Measurements from ENCODE around the gene RBM20.
"Not testable (repeated sequence)": the region's sequence is repeated elsewhere in the genome, so short reads cannot be mapped to it uniquely, and the experiment has no call there.

The RBM20 gene

GRCh38 chr10:110643653-110644597, at the start of gene RBM20:
Gene RBM20 (plus strand): TSS chr10:110644336. CDS start chr10:110644455, 119 bp downstream.
- peak in 2 of 56 donors; percentile 5 to 7 for DNase-seq

- no peak for DNase-seq
Observed at GRCh38 chr10:110597476-110597875, 46.7 kb upstream of the RBM20 start.

GRCh38 chr10:110600487-110601101, 43.5 kb upstream of the RBM20 start:
- peak in 7 of 56 donors; percentile 3 to 47 (median 6) for DNase-seq

- no peak for DNase-seq
Observed at GRCh38 chr10:110601581-110601980, 42.6 kb upstream of the RBM20 start.

GRCh38 chr10:110608087-110608486, 36.0 kb upstream of the RBM20 start:
- DNase-seq: no peak

GRCh38 chr10:110609605-110610004, 34.5 kb upstream of the RBM20 start:
- DNase-seq: peak in 1 of 56 donors; percentile 8

GRCh38 chr10:110610308-110610774, 33.8 kb upstream of the RBM20 start:
- DNase-seq: peak in 22 of 56 donors; percentile 1 to 63 (median 16)

GRCh38 chr10:110610781-110611180, 33.4 kb upstream of the RBM20 start:
- not testable (repeated sequence) for DNase-seq

GRCh38 chr10:110612087-110612486, 32.0 kb upstream of the RBM20 start:
- no peak for DNase-seq

- DNase-seq: no peak
Observed at GRCh38 chr10:110612629-110613028, 31.5 kb upstream of the RBM20 start.

- DNase-seq: no peak
Observed at GRCh38 chr10:110613341-110613995, 30.7 kb upstream of the RBM20 start.

GRCh38 chr10:110613996-110614495, 30.1 kb upstream of the RBM20 start:
- no peak for DNase-seq

GRCh38 chr10:110615057-110615747, 28.9 kb upstream of the RBM20 start:
- DNase-seq: no peak

- no peak for DNase-seq
Observed at GRCh38 chr10:110616493-110617033, 27.6 kb upstream of the RBM20 start.

GRCh38 chr10:110617425-110618229, 26.5 kb upstream of the RBM20 start:
- no peak for DNase-seq

- DNase-seq: no peak
Observed at GRCh38 chr10:110618230-110618610, 25.9 kb upstream of the RBM20 start.

- no peak for DNase-seq
Observed at GRCh38 chr10:110619514-110620397, 24.4 kb upstream of the RBM20 start.

- DNase-seq: no peak
Observed at GRCh38 chr10:110620398-110620719, 23.8 kb upstream of the RBM20 start.

- not testable (repeated sequence) for DNase-seq
Observed at GRCh38 chr10:110623316-110623715, 20.8 kb upstream of the RBM20 start.
